Coronary artery (tissue), 2 donors: ENCODE measurements around the gene HOXC6.

Experiments
- DNase-seq: peaks from one replicate; pipeline ENCODE4 v3.0.0-alpha.2; 2017; ENCODE audit warnings: low spot score
- H3K27ac ChIP-seq, 2 donors: fragments of 200-600 bp; sonication (generic); one replicate each; pipeline ENCODE4 v1.5.1; 2016 to 2019
- H3K4me3 ChIP-seq: fragments of 200-600 bp; sonication (generic); 2 replicates; pipeline ENCODE4 v1.5.1; 2016; ENCODE audit warnings: mild to moderate bottlenecking, moderate library complexity
- CTCF ChIP-seq: fragments of 200-600 bp; sonication (generic); IDR thresholded peaks from one replicate; pipeline ENCODE4 v1.5.1; 2019; ENCODE audit warnings: antibody characterized with exemption

Gene HOXC6

GRCh38 chr12:54028314-54029201 lies at the start of gene HOXC6:
HOXC6 (plus strand) TSS chr12:54028440; CDS start chr12:54028522, 82 bp downstream.
- no peak within 1 kb of the TSS for H3K27ac ChIP-seq
- peak within 1 kb of the TSS; percentile 51 for H3K4me3 ChIP-seq
- TF ChIP-seq CTCF = no peak
- no peak for DNase-seq

- H3K27ac ChIP-seq = no peak overlapping the region
- TF ChIP-seq CTCF = no peak
- no peak overlapping the region for H3K4me3 ChIP-seq
- no peak for DNase-seq
Measured at GRCh38 chr12:53978477-53979356, 49.5 kb upstream of the HOXC6 start.

GRCh38 chr12:53980104-53980801 lies 48.0 kb upstream of the HOXC6 start:
- no peak for DNase-seq
- no peak overlapping the region for H3K27ac ChIP-seq
- TF ChIP-seq CTCF = no peak
- H3K4me3 ChIP-seq = no peak overlapping the region

GRCh38 chr12:53980802-53981496 lies 47.3 kb upstream of the HOXC6 start:
- no peak for DNase-seq
- no peak for TF ChIP-seq CTCF
- Histone ChIP-seq H3K4me3 (no peak overlapping the region), H3K27ac (no peak overlapping the region)

- no peak overlapping the region for H3K4me3 ChIP-seq
- no peak for DNase-seq
- H3K27ac ChIP-seq = no peak overlapping the region
- TF ChIP-seq CTCF = no peak
Measured at GRCh38 chr12:53981634-53982565, 46.3 kb upstream of the HOXC6 start.
